ENCODE data around the gene SMCO3.
"Not testable (repeated sequence)": the region's sequence is repeated elsewhere in the genome, so short reads cannot be mapped to it uniquely, and the experiment has no call there.

The SMCO3 gene

DNA sequence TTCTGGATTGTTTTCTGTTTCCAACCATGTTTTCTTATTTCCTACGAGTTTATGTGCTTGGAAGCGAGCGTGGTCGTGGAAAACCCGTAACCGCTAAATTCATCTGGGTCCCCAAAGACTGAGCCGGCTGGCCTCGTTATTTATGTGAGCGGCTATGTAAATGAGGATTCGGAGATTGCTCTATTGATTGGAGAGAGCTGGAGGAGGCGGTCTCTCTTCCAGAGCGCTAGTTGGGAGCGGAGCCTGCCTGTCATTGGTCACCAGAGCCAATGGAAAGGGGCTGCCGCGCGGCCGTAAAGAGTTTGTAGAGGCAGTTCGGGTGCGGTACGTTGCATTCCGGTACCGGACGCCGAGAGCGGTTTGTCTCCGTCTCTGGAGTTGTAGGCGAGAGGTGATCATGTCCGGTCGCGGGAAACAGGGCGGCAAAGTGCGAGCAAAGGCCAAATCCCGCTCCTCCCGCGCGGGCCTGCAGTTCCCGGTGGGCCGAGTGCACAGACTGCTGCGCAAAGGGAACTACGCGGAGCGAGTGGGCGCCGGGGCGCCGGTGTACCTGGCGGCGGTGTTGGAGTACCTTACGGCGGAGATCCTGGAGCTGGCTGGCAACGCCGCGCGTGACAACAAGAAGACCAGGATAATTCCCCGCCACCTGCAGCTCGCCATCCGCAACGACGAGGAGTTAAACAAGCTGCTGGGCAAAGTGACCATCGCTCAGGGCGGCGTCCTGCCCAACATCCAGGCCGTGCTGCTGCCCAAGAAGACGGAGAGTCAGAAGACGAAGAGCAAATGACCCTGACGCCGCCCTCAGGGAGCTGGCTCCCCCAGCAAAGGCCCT, 39.7 kb downstream of the SMCO3 start:
- DNase-seq (ENCODE audit: low spot score), result peak; percentile 86

DNA sequence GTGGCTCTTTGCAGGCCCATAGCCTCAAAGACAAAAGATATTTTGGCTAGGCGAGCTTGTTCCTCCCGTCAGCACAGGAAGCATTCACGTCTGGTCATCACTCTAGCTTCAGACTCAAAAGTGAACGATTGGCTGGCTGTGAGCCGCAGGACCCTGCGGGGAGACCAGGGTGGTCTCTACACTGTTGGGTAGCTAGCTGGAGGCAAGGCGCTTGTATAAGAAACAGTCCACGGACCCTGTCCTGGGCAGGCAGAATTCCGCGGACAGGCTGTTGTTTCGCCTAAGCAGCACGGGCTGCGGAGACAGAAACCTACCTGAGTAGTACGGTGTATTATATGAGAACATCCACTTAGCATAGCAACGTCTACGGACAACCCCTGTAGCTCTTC, 40.3 kb downstream of the SMCO3 start:
- DNase-seq (ENCODE audit: low spot score), result no peak

DNA sequence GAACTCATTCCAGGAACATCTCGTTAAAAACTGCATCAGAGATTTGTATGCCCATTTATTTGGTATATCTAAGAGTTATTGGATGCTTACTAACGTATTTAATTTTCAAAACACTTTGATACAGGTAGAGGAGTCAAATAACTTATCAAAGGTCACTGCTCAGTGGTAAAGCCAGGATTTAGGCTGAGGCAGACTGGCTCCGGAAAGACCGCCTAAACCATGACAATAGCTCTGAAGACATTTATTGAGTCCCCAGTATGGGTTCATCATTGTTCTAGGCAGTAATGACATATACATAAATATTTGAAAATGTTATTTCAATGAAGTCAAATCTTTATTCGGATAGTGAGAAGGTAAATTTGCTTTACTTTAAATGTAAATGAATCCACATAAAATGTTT, 41.0 kb downstream of the SMCO3 start:
- no peak for DNase-seq (ENCODE audit: low spot score)

DNA sequence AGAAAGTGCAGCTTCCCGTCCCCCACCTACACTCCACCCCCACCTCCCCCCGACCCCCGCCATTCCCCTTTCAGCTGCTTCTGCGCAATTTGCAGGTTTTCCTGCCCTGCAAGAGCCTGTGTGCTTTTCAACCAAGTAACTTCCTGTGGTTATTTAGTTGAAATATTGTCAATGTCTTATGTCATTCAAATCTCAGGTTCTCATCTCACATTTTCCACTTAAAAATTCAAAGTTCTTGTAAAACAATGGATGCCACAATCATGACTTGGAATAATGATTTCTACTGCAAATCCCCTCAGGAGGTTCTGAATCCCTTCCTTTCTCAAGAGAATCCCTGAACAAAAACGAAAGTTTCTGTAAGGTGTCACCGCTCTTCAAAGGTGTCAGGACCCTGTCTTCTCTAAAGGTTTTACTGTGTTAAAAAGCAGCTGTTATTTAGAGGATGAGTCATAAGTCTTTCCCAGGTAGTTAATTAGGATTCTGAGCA, 42.3 kb downstream of the SMCO3 start:
- DNase-seq (ENCODE audit: low spot score), result no peak

DNA sequence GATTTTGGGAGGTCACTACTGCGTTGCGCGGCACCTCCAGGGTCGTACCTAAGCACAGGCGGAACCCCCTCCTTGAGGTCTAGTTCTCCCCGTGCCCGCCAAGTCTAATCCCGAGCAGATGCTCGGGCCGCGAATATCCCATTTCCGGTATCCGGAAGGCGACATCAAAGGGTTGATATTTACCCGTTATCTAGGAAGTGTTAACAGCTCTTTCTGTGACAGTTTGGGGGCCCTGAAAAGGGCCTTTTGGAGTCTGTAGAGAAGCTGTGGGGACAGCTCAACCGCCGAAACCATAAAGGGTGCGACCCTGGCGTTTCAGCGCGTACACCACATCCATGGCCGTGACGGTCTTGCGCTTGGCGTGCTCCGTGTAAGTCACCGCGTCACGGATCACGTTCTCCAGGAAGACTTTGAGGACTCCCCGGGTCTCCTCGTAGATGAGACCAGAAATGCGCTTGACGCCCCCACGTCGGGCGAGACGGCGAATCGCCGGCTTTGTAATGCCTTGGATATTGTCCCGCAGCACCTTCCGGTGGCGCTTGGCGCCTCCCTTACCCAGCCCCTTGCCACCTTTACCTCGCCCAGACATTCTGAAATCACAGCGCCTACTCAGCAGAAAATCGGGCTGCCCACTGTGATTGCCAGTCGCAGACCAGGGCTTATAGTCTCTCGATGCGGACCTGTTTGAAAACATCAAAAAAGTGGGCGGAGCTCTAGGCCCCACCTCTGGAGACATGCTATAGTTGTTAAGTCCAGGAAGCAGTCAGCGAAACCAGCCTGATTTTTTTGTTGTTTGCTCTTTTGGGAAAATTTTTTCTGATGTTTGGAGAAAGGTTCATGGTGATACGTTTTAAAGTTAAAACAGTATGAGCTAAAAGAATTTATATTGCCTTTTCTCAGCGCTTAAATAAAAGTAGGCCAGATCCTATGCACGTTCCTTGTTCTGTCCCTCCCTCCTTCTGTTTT, 43.2 kb downstream of the SMCO3 start:
- peak; percentile 74 for DNase-seq (ENCODE audit: low spot score)

DNA sequence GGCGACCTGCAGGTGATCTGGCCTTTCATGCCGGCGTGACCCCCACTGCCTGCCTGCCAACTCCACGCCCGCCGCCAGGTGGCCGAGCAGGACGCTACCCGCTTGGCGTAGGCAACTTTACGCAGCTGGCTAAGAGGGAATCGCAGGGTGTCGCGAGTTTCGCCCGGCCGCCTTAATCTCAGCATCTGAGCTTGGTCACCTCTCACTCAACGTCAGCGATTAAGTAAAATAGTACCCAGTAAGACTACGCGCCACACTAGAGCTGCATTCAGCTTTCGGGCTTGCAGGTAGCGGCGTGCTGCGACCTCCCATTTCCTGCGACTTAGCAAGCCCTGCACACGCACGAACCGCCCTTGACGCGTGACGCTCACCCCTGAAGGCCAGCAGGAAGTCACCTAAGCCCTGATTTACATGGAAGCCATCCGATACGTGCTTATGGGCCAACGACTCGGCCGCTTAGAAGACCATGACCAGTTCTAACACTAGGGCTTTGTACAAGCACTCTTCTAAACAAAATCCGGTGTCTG, 44.0 kb downstream of the SMCO3 start:
- DNase-seq (ENCODE audit: low spot score), result peak; percentile 56

DNA sequence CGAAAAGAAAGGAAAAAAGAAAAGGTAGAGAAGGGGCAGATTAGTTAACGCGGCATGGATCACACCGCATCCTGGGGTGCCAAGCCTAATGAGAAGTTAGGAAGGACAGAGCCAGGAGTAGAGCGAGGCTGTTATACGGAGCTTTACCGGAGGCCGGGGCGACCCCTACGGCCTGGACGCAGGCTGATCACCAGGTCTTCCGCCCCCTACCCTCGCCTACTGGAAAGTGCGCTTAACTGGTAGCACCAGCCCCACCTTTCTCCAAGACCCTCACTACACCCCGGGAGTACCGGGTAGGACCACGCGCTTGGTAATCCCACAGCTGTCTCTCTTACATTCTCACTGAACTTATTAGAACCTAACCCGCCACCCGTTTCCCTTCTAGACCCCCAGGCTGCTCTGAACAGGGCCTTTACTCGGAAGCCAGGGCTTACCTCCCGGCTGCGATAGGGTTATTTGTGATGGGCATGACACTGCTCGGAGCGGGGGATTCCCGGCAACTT, 44.5 kb downstream of the SMCO3 start:
- peak; percentile 45 for DNase-seq (ENCODE audit: low spot score)

DNA sequence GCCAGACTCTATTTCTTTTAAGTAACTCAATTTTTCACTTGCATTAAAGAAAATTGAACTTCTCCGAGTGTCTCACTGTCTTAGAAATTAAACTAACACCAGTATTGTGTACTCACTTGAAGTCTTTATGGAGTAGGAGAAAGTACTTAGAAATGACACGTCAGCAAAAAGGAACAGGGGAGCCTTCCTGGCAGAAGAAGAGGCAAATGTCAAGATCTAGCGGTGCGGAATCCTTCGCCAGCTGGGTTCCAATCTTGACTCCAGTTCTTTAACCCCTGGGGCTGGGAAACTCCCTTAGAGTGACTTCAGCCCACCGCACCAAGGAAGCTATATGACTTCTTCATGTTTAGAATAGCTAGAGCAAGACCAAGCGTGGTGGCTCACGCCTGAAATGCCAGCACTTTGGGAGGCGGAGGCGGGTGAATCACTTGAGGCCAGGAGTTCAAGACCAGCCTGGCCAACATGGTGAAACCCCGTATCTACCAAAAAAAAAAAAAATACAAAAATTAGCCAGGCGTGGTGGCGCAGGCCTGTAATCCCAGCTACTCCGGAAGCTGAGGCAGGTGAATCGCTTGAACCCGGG, 45.1 kb downstream of the SMCO3 start:
- no peak for DNase-seq (ENCODE audit: low spot score)

DNA sequence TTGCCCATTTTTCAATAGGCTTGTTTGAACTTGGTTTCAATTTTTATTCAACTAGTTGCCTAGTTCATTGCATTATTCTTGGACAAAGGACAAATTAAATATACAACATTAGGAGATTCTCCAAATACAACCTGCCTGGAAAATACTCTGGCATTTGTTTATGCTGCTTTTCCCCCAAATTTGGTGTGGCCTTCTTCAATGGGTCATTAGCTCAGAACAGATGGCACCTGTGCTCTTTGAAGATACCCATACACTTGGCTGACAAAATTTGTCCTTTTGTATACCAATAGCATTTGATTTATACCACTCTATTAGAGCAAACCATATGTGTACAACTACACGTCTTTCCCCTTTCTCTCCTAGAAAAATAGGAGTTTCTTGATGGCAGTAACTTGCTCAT, 46.4 kb downstream of the SMCO3 start:
- no peak for DNase-seq (ENCODE audit: low spot score)

DNA sequence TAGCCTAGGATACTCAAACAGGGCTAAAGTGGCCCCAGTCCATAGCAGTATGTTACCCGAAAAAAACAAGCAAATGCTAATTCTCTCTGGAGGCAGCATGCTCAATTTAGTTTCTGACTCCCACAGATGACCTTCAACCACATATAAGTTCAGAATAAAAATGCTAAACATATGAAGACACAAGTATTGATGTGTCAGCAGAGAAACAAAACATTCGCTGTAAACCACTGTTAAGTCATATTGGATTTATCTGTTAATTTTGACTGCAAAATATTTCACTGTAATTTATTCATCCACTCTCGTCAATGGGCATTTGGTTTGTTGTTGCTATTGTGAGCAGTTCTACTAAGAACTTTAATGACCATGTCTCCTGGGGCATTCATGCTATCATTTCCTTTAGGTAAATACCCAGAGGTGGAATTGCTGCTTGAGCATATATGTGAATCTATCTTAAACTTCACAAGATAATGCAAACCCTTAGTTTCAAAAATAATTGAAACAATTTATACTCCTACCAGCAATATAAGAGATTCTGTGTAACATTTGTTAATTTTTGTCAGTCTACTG, 47.2 kb downstream of the SMCO3 start:
- no peak for DNase-seq (ENCODE audit: low spot score)

DNA sequence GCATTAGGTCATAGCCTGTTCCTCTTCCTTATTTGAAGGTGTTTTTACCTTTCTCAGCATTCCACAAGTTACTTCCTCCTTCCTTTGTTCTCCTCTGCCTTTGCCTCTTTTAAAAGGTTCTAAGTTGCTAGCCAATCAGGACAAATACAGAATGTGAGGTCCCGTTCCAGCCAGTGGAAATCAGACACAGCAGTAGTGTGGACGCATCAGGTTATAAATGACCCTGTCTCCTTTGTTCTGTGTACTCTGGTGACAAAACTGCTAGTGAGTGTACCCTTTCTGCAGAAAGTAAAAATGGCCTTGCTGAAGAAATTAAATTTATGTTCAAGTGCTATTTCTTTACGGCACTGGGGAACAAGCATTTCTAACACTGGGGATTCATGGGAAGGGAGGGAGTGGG, 48.0 kb downstream of the SMCO3 start:
- not testable (repeated sequence) for DNase-seq (ENCODE audit: low spot score)

DNA sequence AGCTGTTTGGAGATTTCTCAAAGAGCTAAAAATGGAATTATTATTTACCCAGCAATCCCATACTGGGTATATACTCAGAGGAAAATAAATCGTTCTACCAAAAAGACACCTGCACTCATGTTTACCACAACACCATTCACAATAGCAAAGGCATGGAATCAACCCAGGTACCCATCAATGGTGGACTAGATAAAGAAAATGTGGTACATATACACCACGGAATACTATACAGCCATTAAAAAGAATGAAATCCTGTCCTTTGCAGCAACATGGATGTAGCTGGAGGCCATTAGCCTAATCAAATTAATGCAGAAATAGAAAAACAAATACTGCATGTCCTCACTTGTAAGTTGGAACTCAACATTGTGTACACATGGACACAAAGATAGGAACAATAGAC, 48.6 kb downstream of the SMCO3 start:
- DNase-seq (ENCODE audit: low spot score), result no peak

DNA sequence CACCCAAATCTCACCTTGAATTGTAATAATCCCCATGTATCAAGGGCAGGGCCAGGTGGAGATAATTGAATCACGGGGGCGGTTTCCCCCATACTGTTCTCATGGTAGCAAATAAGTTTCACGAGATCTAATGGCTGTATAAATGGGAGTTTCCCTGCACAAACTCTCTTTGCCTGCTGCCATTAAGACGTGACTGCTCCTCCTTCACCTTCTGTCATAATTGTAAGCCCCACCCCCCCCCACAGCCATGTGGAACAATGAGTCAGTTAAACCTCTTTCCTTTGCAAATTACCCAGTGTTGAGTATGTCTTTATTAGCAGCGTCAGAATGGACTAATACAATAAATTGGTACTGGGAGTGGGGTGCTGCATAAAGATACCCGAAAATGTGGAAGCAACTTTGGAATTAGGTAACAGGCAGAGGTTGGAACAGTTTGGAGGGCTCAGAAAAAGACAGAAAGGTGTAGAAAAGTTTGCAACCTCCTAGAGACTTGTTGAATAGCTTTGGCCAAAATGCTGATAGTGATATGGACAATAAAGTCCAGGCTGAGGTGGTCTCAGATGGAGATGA, 54.2 kb downstream of the SMCO3 start:
- DNase-seq (ENCODE audit: low spot score), result not testable (repeated sequence)

DNA sequence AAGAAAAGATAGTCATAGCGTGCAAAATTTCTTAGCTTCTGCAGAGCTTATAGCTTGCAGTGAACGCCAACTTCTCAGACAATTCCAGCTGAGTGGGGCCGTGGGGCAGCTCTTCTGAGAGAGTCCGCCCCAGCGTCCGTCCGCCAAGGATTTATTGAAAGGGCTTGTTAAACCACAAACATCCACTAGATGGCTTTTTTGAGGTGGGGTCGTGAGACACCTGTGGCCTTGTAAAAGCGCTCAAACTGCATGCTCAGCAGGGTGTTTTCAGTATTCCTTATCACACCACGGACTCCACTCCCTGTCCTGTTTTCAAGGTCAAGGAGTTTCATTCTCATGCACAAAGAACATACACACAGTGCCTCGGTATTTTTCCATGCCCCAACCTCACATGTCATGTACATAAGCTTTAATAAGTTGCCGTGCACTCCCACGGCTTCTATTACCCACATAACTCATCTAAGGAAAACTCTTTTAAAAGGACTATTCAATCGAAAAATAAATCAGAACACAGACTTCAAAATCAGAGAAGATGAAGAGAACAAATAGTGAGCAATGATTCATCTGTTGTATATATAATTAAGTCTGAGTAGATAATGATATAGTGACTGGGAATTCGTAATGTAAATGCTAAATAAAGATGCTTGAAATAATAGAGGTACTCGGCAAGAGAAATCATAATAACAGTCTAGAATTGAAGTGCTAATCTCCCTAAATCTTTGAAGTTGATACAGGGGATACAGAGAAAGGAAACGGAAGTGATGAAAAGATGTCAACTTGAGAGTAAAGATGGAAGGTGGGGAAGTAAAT, 57.4 kb downstream of the SMCO3 start:
- no peak for DNase-seq (ENCODE audit: low spot score)

All from HuH-7 (cell line).